HG03025 (cell line): Measurements from ENCODE around the gene RBM19.

ENCODE experiments used
- ATAC-seq: cut with Tn5 transposase; IDR thresholded peaks from one replicate; pipeline ENCODE4 v1.9.1; 2021; ENCODE audit warnings: mild to moderate bottlenecking, moderate library complexity; ENCODE audit not compliant: unreplicated experiment, low FRiP score

RBM19 gene

GRCh38 chr12:113842699-113843098 is 123.4 kb downstream of the RBM19 start:
- no peak for ATAC-seq

GRCh38 chr12:113841786-113842185 is 124.3 kb downstream of the RBM19 start:
- no peak for ATAC-seq

DNA sequence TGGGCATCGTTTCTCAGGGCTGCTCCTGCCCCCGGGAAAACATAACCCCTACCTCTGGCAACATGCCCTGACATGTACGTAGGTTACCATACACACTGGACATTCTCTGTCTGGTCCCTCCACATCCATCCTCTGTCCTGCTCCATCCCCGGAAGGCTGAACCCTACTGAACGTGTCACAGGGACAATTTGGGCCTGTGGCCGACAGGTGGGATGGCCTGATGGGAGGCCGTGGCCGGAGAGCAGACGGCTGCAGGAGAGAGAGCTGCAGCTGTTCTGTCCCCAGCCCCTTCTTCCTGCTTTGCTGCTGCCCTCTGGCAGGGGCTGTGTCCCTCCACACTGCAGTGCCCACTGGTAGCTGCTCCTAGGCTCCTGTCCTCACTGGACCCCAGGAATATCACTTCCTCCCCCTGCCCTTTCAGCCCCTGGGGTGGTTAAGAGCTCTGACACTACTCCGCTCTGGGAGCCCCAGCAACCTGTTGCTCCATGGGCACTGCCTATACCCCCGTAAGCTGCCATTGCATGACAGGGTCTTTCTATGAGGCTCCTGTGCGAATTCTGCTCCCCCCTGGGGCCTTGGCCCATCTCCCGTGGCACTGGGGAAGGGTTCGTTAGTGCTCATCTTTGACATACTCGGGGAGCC is 125.6 kb downstream of the RBM19 start:
- no peak for ATAC-seq

DNA sequence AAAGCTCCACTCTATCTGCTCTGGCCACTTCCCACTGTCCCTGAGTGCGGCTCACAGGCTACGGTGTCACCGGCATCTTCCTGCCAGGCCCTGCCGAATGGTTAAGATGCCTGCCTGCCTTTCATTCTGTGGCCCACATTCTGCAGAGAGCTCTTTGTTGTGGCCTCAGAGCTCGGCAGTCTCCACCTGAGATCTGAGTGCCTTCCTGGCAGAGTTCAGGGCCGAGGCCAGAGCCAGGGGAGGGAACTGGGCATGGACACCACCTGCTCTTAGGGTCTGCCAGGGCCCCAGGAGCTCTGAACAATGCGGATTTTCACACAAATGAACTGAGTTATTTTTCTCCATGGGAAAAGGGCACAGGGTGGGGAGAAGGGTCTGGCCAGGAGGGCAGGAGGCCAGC is 127.2 kb downstream of the RBM19 start:
- no peak for ATAC-seq

GRCh38 chr12:113837528-113838296 is 128.4 kb downstream of the RBM19 start:
- ATAC-seq, result no peak

GRCh38 chr12:113837084-113837483 is 129.0 kb downstream of the RBM19 start:
- ATAC-seq, result no peak

DNA sequence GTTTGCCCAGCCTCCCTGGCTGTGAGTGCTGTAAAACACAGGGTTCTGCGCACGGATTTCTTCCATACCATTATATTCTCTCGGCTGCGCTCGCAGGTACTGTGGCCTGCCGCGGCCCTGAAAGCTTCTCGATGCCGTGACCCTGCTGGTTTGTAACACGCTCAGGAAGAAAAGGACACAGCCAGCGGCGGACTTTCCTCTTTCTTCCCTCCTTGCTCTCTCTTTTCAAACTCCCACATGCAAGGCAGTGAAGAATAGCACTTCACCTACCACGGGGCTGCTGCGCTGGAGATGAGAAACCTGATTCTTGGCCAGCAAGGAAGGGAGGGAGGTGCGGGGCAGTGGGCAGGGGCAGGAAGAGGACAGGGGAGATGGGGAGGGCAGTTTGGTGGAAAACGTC is 130.2 kb downstream of the RBM19 start:
- ATAC-seq, result no peak

DNA sequence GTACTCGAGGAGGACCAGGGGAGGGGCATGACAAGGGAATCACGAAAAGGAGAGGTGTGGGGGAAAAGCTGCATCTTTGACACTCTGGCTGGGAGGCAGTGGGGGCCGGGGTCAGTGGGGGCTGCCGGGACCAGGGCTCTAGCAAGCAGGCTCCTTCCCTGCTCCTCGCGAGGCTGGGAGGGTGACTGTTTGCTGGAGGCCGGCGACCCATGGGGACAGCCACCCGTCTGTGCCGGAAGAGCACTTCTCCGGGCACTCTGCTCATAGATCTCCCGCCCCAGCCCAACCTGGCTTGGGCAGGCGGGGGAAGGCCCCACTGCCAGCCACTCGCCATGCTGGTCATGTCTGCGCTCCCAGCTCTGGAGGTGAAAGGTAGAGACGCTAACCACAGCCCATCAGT is 130.7 kb downstream of the RBM19 start:
- no peak for ATAC-seq

GRCh38 chr12:113833422-113833821 is 132.7 kb downstream of the RBM19 start:
- no peak for ATAC-seq

- ATAC-seq, result no peak
These were observed 134.6 kb downstream of the RBM19 start for GRCh38 chr12:113831476-113831875.

- no peak for ATAC-seq
These were observed 135.1 kb downstream of the RBM19 start for GRCh38 chr12:113831016-113831415.

DNA sequence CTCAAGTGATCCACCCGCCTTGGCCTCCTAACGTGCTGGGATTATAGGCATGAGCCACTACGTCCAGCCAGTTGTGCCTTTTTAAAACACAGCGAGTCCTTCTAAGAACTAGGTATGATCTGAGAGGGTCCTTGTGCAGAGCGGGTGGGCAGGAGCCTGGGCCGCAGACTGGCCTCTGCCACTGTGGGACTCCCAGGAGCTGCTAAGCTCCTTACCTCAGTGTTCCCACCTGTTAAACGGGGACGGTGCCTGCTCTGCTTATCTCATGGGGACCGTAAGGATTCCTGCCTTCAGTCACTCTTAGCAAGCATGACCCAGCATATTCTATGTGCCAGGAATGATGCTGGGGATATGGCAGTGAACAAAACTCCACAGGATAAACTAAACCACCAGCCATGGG is 136.9 kb downstream of the RBM19 start:
- no peak for ATAC-seq

GRCh38 chr12:113827539-113828114 is 138.5 kb downstream of the RBM19 start:
- no peak for ATAC-seq

- no peak for ATAC-seq
These were observed 139.2 kb downstream of the RBM19 start for GRCh38 chr12:113826805-113827538.

GRCh38 chr12:113825705-113826104 is 140.4 kb downstream of the RBM19 start:
- ATAC-seq, result no peak

GRCh38 chr12:113823816-113824215 is 142.3 kb downstream of the RBM19 start:
- ATAC-seq, result no peak

- ATAC-seq, result no peak
These were observed 143.1 kb downstream of the RBM19 start for GRCh38 chr12:113823016-113823415.

DNA sequence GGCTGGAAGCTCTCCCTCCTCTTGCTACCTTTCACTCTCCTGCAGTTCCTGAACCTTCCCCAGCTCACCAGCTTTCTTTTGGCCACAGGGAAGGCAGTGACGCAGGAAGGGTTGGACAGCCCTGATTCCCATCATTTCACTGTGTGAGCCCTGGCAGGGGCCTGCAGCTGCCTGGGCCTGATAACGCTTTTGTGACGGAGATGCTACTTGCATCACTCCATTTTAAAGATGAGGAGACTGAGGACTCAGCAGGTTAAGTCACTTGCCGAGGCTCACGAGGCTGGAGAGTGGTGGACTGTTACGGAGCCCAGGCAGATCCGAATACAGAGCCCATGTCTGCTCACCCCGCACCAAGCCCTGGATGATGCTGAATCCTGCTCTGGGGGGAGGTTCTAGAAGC is 145.3 kb downstream of the RBM19 start:
- ATAC-seq, result no peak

DNA sequence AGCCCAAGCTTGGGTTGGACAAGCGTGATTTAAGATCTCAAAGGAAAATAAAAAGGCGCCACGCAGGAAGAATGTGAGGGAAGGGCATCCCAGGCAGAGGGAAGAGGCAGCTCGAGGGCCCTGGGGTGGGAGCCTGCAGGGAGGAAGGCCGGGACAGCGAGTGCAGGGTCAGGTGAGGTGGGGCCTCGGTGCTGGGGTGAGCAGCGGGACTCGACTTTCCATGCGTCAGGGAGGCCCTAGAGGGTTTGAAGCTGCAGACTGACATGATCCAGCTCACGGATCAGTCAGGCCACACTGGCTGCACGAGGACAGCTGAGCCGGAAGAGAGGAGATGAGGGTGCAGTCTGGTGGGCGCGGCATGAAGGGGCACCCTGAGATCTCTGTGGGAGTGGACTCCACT is 145.8 kb downstream of the RBM19 start:
- no peak for ATAC-seq

DNA sequence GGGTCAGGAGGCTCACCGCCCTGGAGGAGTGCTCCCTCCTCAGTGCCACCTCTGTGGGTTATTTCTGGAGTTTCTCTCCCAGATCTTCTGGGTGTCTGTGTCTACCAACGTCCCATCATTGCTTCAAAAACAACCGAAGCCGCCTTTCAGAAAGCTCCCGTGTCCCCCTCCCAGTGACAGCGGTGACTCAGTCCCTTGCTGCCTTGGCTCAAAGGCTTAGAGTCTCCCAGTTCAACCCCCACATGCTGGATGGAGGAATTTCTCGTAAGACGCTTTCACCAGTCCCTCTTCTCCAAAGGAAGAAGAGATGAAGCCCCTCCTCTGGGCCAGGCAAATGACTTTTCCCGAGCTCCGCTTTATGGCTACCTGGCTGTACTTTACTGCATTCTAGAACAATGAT is 146.6 kb downstream of the RBM19 start:
- no peak for ATAC-seq

GRCh38 chr12:113818833-113819232 is 147.3 kb downstream of the RBM19 start:
- no peak for ATAC-seq
